Muscle of leg (tissue), 11 donors: Measurements from ENCODE around the gene CCR4. TPM values are rescaled to one million over a fixed set of nuclear protein-coding genes. Genes with fewer than 3 reads are reported as not detected.
"Not testable (repeated sequence)": the region's sequence is repeated elsewhere in the genome, so short reads cannot be mapped to it uniquely, and the experiment has no call there.

ENCODE experiments used
- DNase-seq: peaks from one replicate; pipeline ENCODE4 v3.0.0; 2013
- H3K27ac ChIP-seq: one replicate; pipeline ENCODE4 v1.5.1; 2013; ENCODE audit warnings: mild to moderate bottlenecking, low read length, control low read depth
- H3K27me3 ChIP-seq: one replicate; pipeline ENCODE4 v1.6.1; 2013; ENCODE audit warnings: low read length; ENCODE audit not compliant: control insufficient read depth, insufficient read depth
- H3K36me3 ChIP-seq: one replicate; pipeline ENCODE4 v1.6.1; 2013; ENCODE audit warnings: low read length; ENCODE audit not compliant: control insufficient read depth, insufficient read depth
- H3K4me1 ChIP-seq: one replicate; pipeline ENCODE4 v1.6.1; 2013; ENCODE audit warnings: low read length; ENCODE audit not compliant: control insufficient read depth, insufficient read depth
- H3K4me3 ChIP-seq: one replicate; pipeline ENCODE4 v1.5.1; 2013; ENCODE audit warnings: low read length, control low read depth
- H3K9me3 ChIP-seq: replicated peaks from 2 replicates; pipeline ENCODE4 v1.6.1; 2013; ENCODE audit warnings: low read depth, low read length; ENCODE audit not compliant: control insufficient read depth
- WGBS: methylation state at CpG from one replicate; pipeline ENCODE4 v1.1.5; 2013; ENCODE audit warnings: missing lambda C conversion rate; ENCODE audit not compliant: insufficient coverage; 5-methylcytosine and 5-hydroxymethylcytosine counted together
- polyA plus RNA-seq, 8 donors: library from polyadenylated mRNA; unstranded; fragments of 120-200 nt; gene quantifications; one replicate each; pipeline versions ENCODE4 v1.2.1 to v1.2.3, GENCODE V29; 2013; ENCODE audit warnings: inconsistent platforms in 1 of 8, low replicate concordance in 1 of 8; ENCODE audit not compliant: insufficient read length in 8 of 8, insufficient read depth in 1 of 8
- total RNA-seq: library from RNA; stranded (reverse); fragments of 120-200 nt; gene quantifications from one replicate; pipeline ENCODE4 v1.2.4, GENCODE V29; 2013

CCR4 gene
- total and polyA plus RNA-seq, 9 donors: 0.04 to 0.21 (median 0.13) TPM; not detected in 2

DNA sequence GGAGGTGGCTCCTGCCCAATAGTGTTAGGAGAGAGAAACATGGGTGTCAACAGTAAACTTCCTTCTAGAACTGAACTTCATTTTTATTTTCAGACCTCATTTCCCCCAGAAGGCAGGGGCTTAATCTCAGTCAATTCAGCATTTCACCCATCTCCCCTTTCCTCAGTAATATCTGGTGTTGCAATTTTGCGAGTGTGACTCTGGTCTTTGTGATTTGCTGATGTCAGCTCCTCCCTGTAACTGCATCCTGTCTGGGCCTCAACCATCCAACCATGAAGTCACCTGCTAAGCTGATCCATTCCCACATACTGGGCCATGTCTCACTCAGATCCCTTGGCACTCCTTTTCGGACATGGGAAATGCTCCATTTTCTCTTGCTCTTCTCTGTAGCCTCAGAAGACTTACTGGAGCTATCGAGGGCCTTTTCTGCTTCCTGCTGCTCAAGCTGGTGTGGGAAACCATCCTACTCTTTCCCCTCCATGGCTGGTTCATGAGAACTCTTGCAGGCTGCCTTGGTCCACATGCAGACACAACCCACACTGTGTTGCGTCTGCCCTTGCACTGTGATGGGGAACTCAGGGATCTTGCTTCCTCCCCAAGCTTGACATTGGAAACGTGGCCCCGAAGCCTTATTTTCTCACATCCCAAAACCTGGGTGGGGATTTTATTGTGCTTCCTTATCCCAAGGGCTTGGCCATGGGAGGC lies 24.6 kb downstream of the CCR4 start:
- Histone ChIP-seq H3K4me3 (no peak overlapping the region), H3K36me3 (no peaks in the 10 kb centered on the region), H3K4me1 (no peaks in the 10 kb centered on the region), H3K9me3 (no peaks in the 10 kb centered on the region), H3K27ac (no peak overlapping the region), H3K27me3 (no peaks in the 10 kb centered on the region)
- 67% methylated on average over 3 of the region's 6 CpGs for WGBS
- no peak for DNase-seq

- no peak overlapping the region for H3K4me3 ChIP-seq
- H3K27me3 ChIP-seq: no peaks in the 10 kb centered on the region
- 83% methylated on average over 1 of the region's 10 CpGs for WGBS
- DNase-seq: no peak
- H3K36me3 ChIP-seq: no peaks in the 10 kb centered on the region
- no peaks in the 10 kb centered on the region for H3K9me3 ChIP-seq
- H3K27ac ChIP-seq: no peak overlapping the region
- H3K4me1 ChIP-seq: no peaks in the 10 kb centered on the region
These were observed 26.4 kb downstream of the CCR4 start for GRCh38 chr3:32977861-32978260.

GRCh38 chr3:32978331-32978730 lies 26.9 kb downstream of the CCR4 start:
- 53% methylated on average over 4 of the region's 5 CpGs for WGBS

GRCh38 chr3:32983124-32983523 lies 31.7 kb downstream of the CCR4 start:
- H3K4me3 ChIP-seq: no peak overlapping the region
- no peaks in the 10 kb centered on the region for H3K27me3 ChIP-seq
- H3K36me3 ChIP-seq: no peaks in the 10 kb centered on the region
- H3K27ac ChIP-seq: no peak overlapping the region
- no peaks in the 10 kb centered on the region for H3K4me1 ChIP-seq
- DNase-seq: no peak
- H3K9me3 ChIP-seq: no peaks in the 10 kb centered on the region

More at GRCh38 chr3:32978331-32978730, 26.9 kb downstream of the CCR4 start:
- no peak for DNase-seq
- no peaks in the 10 kb centered on the region for H3K9me3 ChIP-seq
- no peaks in the 10 kb centered on the region for H3K36me3 ChIP-seq
- H3K4me1 ChIP-seq: no peaks in the 10 kb centered on the region
- H3K27ac ChIP-seq: no peak overlapping the region
- H3K4me3 ChIP-seq: no peak overlapping the region
- H3K27me3 ChIP-seq: no peaks in the 10 kb centered on the region

DNA sequence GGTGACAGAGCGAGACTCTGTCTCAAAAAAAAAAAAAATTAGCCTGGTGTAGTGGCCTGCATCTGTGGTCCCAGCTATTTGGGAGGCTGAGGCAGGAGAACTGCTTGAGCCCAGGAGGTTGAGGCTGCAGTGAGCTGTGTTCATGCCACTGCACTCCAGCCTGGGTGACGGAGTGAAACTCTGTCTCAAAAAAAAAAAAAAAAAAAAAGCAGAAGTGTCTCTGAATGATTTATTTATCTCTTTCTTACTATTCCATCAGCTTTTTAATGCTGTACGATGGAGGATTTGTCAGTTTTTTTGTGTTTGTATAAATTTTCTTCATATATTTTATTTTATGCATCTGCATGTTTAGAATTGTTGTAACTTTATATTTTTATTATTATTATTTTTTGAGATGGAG lies 33.5 kb downstream of the CCR4 start:
- not testable (repeated sequence) for H3K9me3 ChIP-seq, H3K4me3 ChIP-seq, H3K27ac ChIP-seq, H3K4me1 ChIP-seq, DNase-seq, H3K36me3 ChIP-seq, H3K27me3 ChIP-seq
- WGBS: 100% methylated on average over 1 of the region's 3 CpGs

DNA sequence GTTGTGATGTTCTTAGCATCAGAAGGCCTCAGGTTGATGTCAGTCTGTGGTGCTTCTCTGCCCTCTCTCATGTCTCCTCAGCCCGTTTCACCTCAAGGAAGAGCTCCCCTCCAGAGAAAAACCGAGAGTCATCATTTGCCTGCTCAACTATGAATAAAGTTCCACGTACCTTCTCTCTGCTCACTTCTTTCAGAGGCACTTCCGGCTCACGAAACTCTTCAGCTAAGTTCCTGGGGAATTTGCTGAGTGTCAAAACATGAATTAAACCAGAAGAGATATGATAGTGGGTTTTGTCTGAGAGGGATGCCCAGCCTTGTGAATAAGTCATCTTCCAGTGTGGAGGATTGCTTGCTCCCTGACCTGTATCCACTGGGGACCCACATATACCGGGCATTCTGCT lies 37.7 kb downstream of the CCR4 start:
- H3K27me3 ChIP-seq: no peaks in the 10 kb centered on the region
- no peaks in the 10 kb centered on the region for H3K9me3 ChIP-seq
- DNase-seq: no peak
- no peaks in the 10 kb centered on the region for H3K36me3 ChIP-seq
- H3K4me3 ChIP-seq: no peak overlapping the region
- H3K27ac ChIP-seq: no peak overlapping the region
- WGBS: 75% methylated on average over 1 of the region's 6 CpGs
- H3K4me1 ChIP-seq: no peaks in the 10 kb centered on the region

DNA sequence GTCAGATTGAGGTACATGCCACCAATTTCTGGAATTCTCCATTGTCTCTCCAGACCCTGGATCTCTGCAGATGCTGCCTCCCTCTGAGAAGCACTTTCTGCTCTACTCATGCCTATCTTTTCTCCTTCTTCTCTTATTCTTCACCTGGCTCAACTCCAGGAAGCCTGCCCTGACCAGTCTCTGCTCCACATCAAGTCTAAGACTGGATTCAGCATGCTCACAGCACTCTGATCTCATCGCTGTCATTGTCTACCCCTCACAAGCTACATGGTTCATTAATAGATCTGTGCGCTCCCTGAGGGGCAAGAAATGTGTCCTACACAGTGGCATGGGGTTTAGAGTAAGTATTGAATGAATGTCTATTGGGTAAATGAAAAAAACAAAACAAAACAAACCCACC lies 38.7 kb downstream of the CCR4 start:
- Histone ChIP-seq H3K4me3 (no peak overlapping the region), H3K36me3 (no peaks in the 10 kb centered on the region), H3K9me3 (no peaks in the 10 kb centered on the region), H3K4me1 (no peaks in the 10 kb centered on the region), H3K27me3 (no peaks in the 10 kb centered on the region), H3K27ac (no peak overlapping the region)
- WGBS: no CpG with 5 or more reads among the region's 2 CpGs
- DNase-seq: no peak

- Histone ChIP-seq H3K9me3 (no peaks in the 10 kb centered on the region), H3K4me1 (no peaks in the 10 kb centered on the region), H3K27ac (no peak overlapping the region), H3K4me3 (no peak overlapping the region), H3K27me3 (no peaks in the 10 kb centered on the region), H3K36me3 (no peaks in the 10 kb centered on the region)
- WGBS: 74% methylated on average over 3 of the region's 7 CpGs
- DNase-seq: no peak
These were observed 40.3 kb downstream of the CCR4 start for GRCh38 chr3:32991781-32992180.

DNA sequence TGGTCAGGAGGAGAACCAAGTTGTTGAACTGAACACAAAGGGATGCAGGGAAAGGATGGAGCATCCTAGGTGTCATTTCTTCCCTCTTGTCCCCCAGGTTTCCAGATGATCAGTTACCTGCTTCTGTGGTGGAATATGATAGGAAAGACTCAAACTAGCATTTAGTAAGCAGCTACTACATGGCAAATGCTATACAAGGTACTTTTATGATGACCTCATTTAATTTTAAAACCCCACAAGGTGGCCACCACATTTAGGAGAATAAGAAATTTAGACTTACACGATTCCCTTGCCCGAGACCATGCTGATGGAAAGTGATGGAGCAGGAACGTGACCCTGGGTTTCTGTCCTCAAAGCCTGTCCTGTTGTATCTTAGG lies 40.9 kb downstream of the CCR4 start:
- Histone ChIP-seq H3K27me3 (no peaks in the 10 kb centered on the region), H3K36me3 (peaks cover 3% of the 10 kb centered on the region), H3K9me3 (no peaks in the 10 kb centered on the region), H3K4me1 (no peaks in the 10 kb centered on the region), H3K4me3 (no peak overlapping the region), H3K27ac (no peak overlapping the region)
- DNase-seq: no peak
- WGBS: 89% methylated on average over 1 of the region's 3 CpGs

- Histone ChIP-seq H3K4me3 (no peak overlapping the region), H3K27ac (no peak overlapping the region), H3K9me3 (no peaks in the 10 kb centered on the region), H3K27me3 (no peaks in the 10 kb centered on the region), H3K4me1 (no peaks in the 10 kb centered on the region), H3K36me3 (peaks cover 4% of the 10 kb centered on the region)
- DNase-seq: no peak
- WGBS: no CpG with 5 or more reads among the region's 5 CpGs
These were observed 42.6 kb downstream of the CCR4 start for GRCh38 chr3:32994045-32994444.

DNA sequence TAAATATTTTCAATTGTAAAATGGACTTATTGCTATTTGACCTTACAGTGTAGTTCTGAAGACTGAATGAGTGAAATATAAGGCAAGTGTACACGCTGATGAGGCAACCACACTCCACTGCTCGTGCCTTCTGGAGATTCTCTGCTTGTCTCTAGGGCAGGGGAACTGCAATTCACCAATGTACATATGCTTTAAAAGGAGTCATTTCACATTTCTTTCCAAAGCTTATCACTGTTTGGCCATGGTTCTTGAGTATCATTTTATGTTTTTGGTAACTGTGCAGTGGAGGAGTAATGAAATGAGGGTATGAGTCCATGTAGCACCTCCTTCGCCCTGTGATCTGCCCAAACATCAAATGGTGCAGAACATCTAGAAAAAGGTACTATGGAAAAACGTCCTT lies 43.7 kb downstream of the CCR4 start:
- no peak overlapping the region for H3K27ac ChIP-seq
- no peaks in the 10 kb centered on the region for H3K9me3 ChIP-seq
- H3K4me3 ChIP-seq: no peak overlapping the region
- no peaks in the 10 kb centered on the region for H3K4me1 ChIP-seq
- no peak for DNase-seq
- no peaks in the 10 kb centered on the region for H3K27me3 ChIP-seq
- 100% methylated on average over 1 of the region's 4 CpGs for WGBS
- peaks cover 4% of the 10 kb centered on the region for H3K36me3 ChIP-seq
